ENCODE measurements around the gene NECTIN2. TPM values are rescaled to one million over a fixed set of nuclear protein-coding genes. Genes with fewer than 3 reads are reported as not detected.
A peak's percentile ranks its signal among the peaks of the same experiment; 100 is the strongest.

Gene NECTIN2
- polyA plus RNA-seq, 3 donors, result 5.6 to 18.2 (median 9.3) TPM

DNA sequence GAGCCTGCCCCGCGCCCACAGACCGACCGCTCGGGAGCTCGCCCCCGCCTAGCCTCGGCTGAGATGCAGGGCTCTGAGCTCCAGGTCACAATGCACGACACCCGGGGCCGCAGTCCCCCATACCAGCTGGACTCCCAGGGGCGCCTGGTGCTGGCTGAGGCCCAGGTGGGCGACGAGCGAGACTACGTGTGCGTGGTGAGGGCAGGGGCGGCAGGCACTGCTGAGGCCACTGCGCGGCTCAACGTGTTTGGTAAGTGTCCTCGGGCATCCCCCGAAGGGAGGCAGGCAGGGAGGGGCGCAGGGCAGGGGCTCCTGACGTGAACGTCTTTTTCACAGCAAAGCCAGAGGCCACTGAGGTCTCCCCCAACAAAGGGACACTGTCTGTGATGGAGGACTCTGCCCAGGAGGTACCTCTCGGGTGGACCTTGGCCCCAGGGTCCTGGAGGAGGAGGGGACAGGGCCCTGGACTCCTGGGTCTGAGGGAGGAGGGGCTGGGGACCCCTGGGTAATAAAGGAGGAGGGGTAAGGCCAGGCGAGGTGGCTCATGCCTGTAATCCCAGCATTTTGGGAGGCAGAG, 33.9 kb upstream of the NECTIN2 start:
- Mint-ChIP-seq H3K27me3 (ENCODE audit: low read depth in 3 of 3) (peaks cover 17 to 28% (median 21%) of the 10 kb centered on the region in 3 donors), H3K4me3 (no peak overlapping the region), H3K4me1 (peaks cover 12% of the 10 kb centered on the region), H3K36me3 (no peaks in the 10 kb centered on the region), H3K9me3 (peaks cover 0 to 5% (median 0%) of the 10 kb centered on the region in 7 donors), H3K27ac (peak overlapping the region in 1 of 7 donors; percentile 23)
- H3K4me1 ChIP-seq (ENCODE audit: control insufficient read depth in 1 of 2, insufficient read depth in 2 of 2, low read length in 2 of 2), result peaks cover 6 to 10% of the 10 kb centered on the region in 2 donors
- H4K20me1 ChIP-seq (ENCODE audit: insufficient read depth, low read length), result no peaks in the 10 kb centered on the region
- no peaks in the 10 kb centered on the region for H3K79me2 ChIP-seq (ENCODE audit: insufficient read depth, low read length)
- no peak for DNase-seq
- WGBS (ENCODE audit: insufficient coverage), result 97% methylated on average over 23 of the region's 28 CpGs
- no peak overlapping the region for H3K4me2 ChIP-seq (replicated peaks; ENCODE audit: extremely low read depth, low read length, poor library complexity, severe bottlenecking)
- TF ChIP-seq, protein P1, sequence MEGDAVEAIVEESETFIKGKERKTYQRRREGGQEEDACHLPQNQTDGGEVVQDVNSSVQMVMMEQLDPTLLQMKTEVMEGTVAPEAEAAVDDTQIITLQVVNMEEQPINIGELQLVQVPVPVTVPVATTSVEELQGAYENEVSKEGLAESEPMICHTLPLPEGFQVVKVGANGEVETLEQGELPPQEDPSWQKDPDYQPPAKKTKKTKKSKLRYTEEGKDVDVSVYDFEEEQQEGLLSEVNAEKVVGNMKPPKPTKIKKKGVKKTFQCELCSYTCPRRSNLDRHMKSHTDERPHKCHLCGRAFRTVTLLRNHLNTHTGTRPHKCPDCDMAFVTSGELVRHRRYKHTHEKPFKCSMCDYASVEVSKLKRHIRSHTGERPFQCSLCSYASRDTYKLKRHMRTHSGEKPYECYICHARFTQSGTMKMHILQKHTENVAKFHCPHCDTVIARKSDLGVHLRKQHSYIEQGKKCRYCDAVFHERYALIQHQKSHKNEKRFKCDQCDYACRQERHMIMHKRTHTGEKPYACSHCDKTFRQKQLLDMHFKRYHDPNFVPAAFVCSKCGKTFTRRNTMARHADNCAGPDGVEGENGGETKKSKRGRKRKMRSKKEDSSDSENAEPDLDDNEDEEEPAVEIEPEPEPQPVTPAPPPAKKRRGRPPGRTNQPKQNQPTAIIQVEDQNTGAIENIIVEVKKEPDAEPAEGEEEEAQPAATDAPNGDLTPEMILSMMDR (IDR thresholded peaks at IDR 0.05), result no peak
- no peaks in the 10 kb centered on the region for H3K9me3 ChIP-seq (replicated peaks in 1 of 2; ENCODE audit: control insufficient read depth in 1 of 2, insufficient read depth in 1 of 2, low read length in 2 of 2)
- H3K9ac ChIP-seq (ENCODE audit: insufficient read depth, low read length, poor library complexity, severe bottlenecking), result no peak overlapping the region
- H3K4me3 ChIP-seq (replicated peaks in 1 of 3; ENCODE audit: low read depth in 2 of 3, low read length in 3 of 3), result no peak overlapping the region
- intact Hi-C loops (cut with micrococcal nuclease), result no loop called here
- H3K36me3 ChIP-seq (replicated peaks in 1 of 2; ENCODE audit: control insufficient read depth in 1 of 2, insufficient read depth in 2 of 2, low read length in 2 of 2), result no peaks in the 10 kb centered on the region
- no peak overlapping the region for H2AFZ ChIP-seq (ENCODE audit: insufficient read depth, low read depth, low read length, poor library complexity, severe bottlenecking)
- H3K27me3 ChIP-seq (ENCODE audit: control insufficient read depth in 2 of 2, insufficient read depth in 2 of 2, low read length in 2 of 2), result peaks cover 3 to 19% of the 10 kb centered on the region in 2 donors
- H3K27ac ChIP-seq (ENCODE audit: low read depth in 1 of 2, low read length in 2 of 2), result no peak overlapping the region

DNA sequence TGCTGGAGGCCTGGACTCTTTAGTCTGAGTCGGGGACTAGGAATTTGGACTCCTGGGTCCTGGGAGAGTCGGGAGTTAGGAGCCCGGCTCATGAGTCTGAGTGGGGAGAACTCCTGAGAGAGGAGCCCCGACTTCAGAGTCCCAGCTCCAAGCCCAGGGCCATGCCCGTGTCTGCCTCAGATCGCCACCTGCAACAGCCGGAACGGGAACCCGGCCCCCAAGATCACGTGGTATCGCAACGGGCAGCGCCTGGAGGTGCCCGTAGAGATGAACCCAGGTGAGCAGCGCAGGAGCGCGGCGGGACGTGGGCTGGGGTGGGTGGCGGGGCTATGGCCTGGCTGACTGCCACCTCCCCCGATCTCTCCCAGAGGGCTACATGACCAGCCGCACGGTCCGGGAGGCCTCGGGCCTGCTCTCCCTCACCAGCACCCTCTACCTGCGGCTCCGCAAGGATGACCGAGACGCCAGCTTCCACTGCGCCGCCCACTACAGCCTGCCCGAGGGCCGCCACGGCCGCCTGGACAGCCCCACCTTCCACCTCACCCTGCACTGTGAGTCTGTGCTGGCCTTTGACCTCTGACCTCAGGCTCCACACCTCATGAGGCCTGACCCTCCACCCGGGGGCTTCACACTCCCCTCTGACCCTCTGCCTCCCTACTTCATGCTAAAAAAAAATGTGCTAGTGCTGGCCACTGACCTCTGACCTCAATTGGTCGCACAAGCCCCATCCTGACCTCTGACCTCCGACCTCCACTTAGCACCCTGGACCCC, 32.8 kb upstream of the NECTIN2 start:
- Histone ChIP-seq H3K79me2 (ENCODE audit: insufficient read depth, low read length) (no peaks in the 10 kb centered on the region), H3K27ac (ENCODE audit: low read depth in 1 of 2, low read length in 2 of 2) (no peak overlapping the region), H3K9me3 (replicated peaks in 1 of 2; ENCODE audit: control insufficient read depth in 1 of 2, insufficient read depth in 1 of 2, low read length in 2 of 2) (no peaks in the 10 kb centered on the region), H3K9ac (ENCODE audit: insufficient read depth, low read length, poor library complexity, severe bottlenecking) (no peak overlapping the region), H3K4me2 (replicated peaks; ENCODE audit: extremely low read depth, low read length, poor library complexity, severe bottlenecking) (no peak overlapping the region), H3K36me3 (replicated peaks in 1 of 2; ENCODE audit: control insufficient read depth in 1 of 2, insufficient read depth in 2 of 2, low read length in 2 of 2) (no peaks in the 10 kb centered on the region), H3K4me3 (replicated peaks in 1 of 3; ENCODE audit: low read depth in 2 of 3, low read length in 3 of 3) (no peak overlapping the region), H2AFZ (ENCODE audit: insufficient read depth, low read depth, low read length, poor library complexity, severe bottlenecking) (no peak overlapping the region), H4K20me1 (ENCODE audit: insufficient read depth, low read length) (no peaks in the 10 kb centered on the region), H3K27me3 (ENCODE audit: control insufficient read depth in 2 of 2, insufficient read depth in 2 of 2, low read length in 2 of 2) (peaks cover 3 to 15% of the 10 kb centered on the region in 2 donors), H3K4me1 (ENCODE audit: control insufficient read depth in 1 of 2, insufficient read depth in 2 of 2, low read length in 2 of 2) (peaks cover 6 to 10% of the 10 kb centered on the region in 2 donors)
- TF ChIP-seq, protein P1 (IDR thresholded peaks at IDR 0.05), result no peak
- Mint-ChIP-seq H3K9me3 (peaks cover 0 to 5% (median 0%) of the 10 kb centered on the region in 7 donors), H3K27me3 (ENCODE audit: low read depth in 3 of 3) (peaks cover 17 to 21% (median 19%) of the 10 kb centered on the region in 3 donors), H3K27ac (peak overlapping the region in 1 of 7 donors; percentile 77), H3K4me3 (no peak overlapping the region), H3K4me1 (peaks cover 10% of the 10 kb centered on the region), H3K36me3 (no peaks in the 10 kb centered on the region)
- intact Hi-C loops (cut with micrococcal nuclease), result no loop called here
- no peak for DNase-seq
- 97% methylated on average over 33 of the region's 38 CpGs for WGBS (ENCODE audit: insufficient coverage)

All from CD14-positive monocyte (primary cell).